Chondrocyte (in vitro differentiated cells): ENCODE results near the gene SMIM27. TPM values are rescaled to one million over a fixed set of nuclear protein-coding genes. Genes with fewer than 3 reads are reported as not detected.

Experiments
- DNase-seq: peaks from one replicate; pipeline ENCODE4 v3.0.0; 2021; ENCODE audit warnings: mixed read lengths, low spot score
- H3K27ac Mint-ChIP-seq: one replicate; pipeline ENCODE4 v1.8.0; 2021; ENCODE audit warnings: mild to moderate bottlenecking, moderate library complexity, mixed read lengths; ENCODE audit not compliant: unreplicated experiment
- H3K27me3 Mint-ChIP-seq: 2 replicates; pipeline ENCODE4 v1.8.0; 2021; ENCODE audit warnings: low read depth, mixed read lengths
- H3K36me3 Mint-ChIP-seq: 2 replicates; pipeline ENCODE4 v1.8.0; 2021; ENCODE audit warnings: low read depth, mixed read lengths
- H3K4me1 Mint-ChIP-seq: 2 replicates; pipeline ENCODE4 v1.8.0; 2021; ENCODE audit warnings: low read depth, mild to moderate bottlenecking, mixed read lengths
- H3K4me3 Mint-ChIP-seq: one replicate; pipeline ENCODE4 v1.8.0; 2021; ENCODE audit warnings: mild to moderate bottlenecking, moderate library complexity, mixed read lengths; ENCODE audit not compliant: unreplicated experiment
- H3K9me3 Mint-ChIP-seq: 2 replicates; pipeline ENCODE4 v1.8.0; 2021; ENCODE audit warnings: low read depth, mixed read lengths
- CTCF ChIP-seq: fragments of 200-600 bp; sonication (generic); IDR thresholded peaks from 2 replicates; pipeline ENCODE4 v1.5.0; 2021; ENCODE audit warnings: antibody characterized with exemption, mild to moderate bottlenecking, moderate library complexity
- total RNA-seq: library from RNA; stranded (reverse); gene quantifications from 3 replicates; pipeline ENCODE4 v1.2.1, GENCODE V29; 2021

SMIM27 gene
- total RNA-seq, 1 donor from 2014 or later, result 11.2 TPM

GRCh38 chr9:32570262-32570661 lies 18.1 kb downstream of the SMIM27 start:
- Mint-ChIP-seq H3K27ac (no peak overlapping the region), H3K36me3 (peaks cover 11% of the 10 kb centered on the region), H3K27me3 (no peaks in the 10 kb centered on the region), H3K4me3 (no peak overlapping the region), H3K4me1 (peaks cover 19% of the 10 kb centered on the region), H3K9me3 (no peaks in the 10 kb centered on the region)
- no peak for TF ChIP-seq CTCF
- DNase-seq, result no peak

- Mint-ChIP-seq H3K4me3 (peak overlapping the region; percentile 97), H3K27me3 (peaks cover 5% of the 10 kb centered on the region), H3K9me3 (no peaks in the 10 kb centered on the region), H3K36me3 (peaks cover 3% of the 10 kb centered on the region), H3K4me1 (peaks cover 19% of the 10 kb centered on the region), H3K27ac (peak overlapping the region; percentile 99)
- TF ChIP-seq CTCF, result peak; percentile 90
- DNase-seq, result no peak
Observed at GRCh38 chr9:32571969-32572899, 20.1 kb downstream of the SMIM27 start.

GRCh38 chr9:32572900-32573523 lies 20.9 kb downstream of the SMIM27 start, which contains the start of gene NDUFB6:
NDUFB6 (minus strand) TSS chr9:32573159; CDS start chr9:32573060, 99 bp downstream.
- DNase-seq, result peak; percentile 97
- H3K27me3 Mint-ChIP-seq, result peaks cover 10% of the 10 kb centered on the region
- TF ChIP-seq CTCF, result no peak
- peak within 1 kb of the TSS; percentile 99 for H3K27ac Mint-ChIP-seq
- peaks cover 2% of the 10 kb centered on the region for H3K36me3 Mint-ChIP-seq
- peak within 1 kb of the TSS; percentile 97 for H3K4me3 Mint-ChIP-seq
- H3K9me3 Mint-ChIP-seq, result no peaks in the 10 kb centered on the region
- peaks cover 19% of the 10 kb centered on the region for H3K4me1 Mint-ChIP-seq

GRCh38 chr9:32573821-32574220 lies 21.7 kb downstream of the SMIM27 start:
- H3K9me3 Mint-ChIP-seq, result no peaks in the 10 kb centered on the region
- no peak for TF ChIP-seq CTCF
- no peak overlapping the region for H3K4me3 Mint-ChIP-seq
- no peak for DNase-seq
- peaks cover 11% of the 10 kb centered on the region for H3K27me3 Mint-ChIP-seq
- peaks cover 2% of the 10 kb centered on the region for H3K36me3 Mint-ChIP-seq
- H3K27ac Mint-ChIP-seq, result no peak overlapping the region
- H3K4me1 Mint-ChIP-seq, result peaks cover 19% of the 10 kb centered on the region

- H3K27ac Mint-ChIP-seq, result no peak overlapping the region
- no peak for TF ChIP-seq CTCF
- DNase-seq, result no peak
- peaks cover 1% of the 10 kb centered on the region for H3K36me3 Mint-ChIP-seq
- H3K27me3 Mint-ChIP-seq, result peaks cover 14% of the 10 kb centered on the region
- H3K9me3 Mint-ChIP-seq, result no peaks in the 10 kb centered on the region
- peaks cover 19% of the 10 kb centered on the region for H3K4me1 Mint-ChIP-seq
- no peak overlapping the region for H3K4me3 Mint-ChIP-seq
Observed at GRCh38 chr9:32574858-32575257, 22.7 kb downstream of the SMIM27 start.
